ENCODE measurements around the gene MEF2A. TPM values are rescaled to one million over a fixed set of nuclear protein-coding genes. Genes with fewer than 3 reads are reported as not detected.

Gene MEF2A
- total RNA-seq, 1 experiment from 2014 or later = 29.6 TPM

DNA sequence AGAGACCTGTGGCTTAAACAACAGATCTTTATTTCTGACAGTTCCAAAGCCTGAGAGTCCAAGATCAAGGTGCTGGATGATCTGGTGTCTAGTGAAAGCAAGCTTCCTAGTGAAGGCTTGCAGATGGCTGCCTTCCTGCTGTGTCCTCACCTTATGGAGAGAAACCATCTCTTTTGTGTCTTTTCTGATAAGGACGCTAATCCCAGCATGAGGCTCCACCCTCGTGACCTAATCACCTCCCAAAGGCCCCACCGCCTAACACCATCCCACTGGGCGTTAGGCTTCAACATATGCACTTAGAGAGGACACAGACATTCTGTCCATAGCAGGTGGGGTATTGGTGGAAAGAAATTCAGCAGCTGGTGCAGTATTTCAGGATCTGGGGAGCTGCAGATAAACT, 187.3 kb downstream of the MEF2A start:
- no peak overlapping the region for H3K9ac ChIP-seq (ENCODE audit: low read length)
- ATAC-seq (no peak), DNase-seq (ENCODE audit: low read depth, low spot score) (no peak)
- no peak overlapping the region for H3K4me3 ChIP-seq (replicated peaks in 1 of 2; ENCODE audit: low read depth in 1 of 2, low read length in 2 of 2)
- no peaks in the 10 kb centered on the region for H3K79me2 ChIP-seq (ENCODE audit: insufficient read depth, low read length)
- ChIA-PET CTCF (no interaction called here), POLR2A (no interaction called here), RAD21 (ENCODE audit: low non-redundant PET in 1 of 2, low total read pairs in 2 of 2, uncharacterized antibody in 2 of 2, unreplicated experiment in 2 of 2) (no interaction called here)
- intact Hi-C loops (cut with micrococcal nuclease) = loop anchor here (10.0 kb wide), 1 partner anchor 648 kb away; the partner anchor contains the start of gene SYNM
- H3K27ac ChIP-seq (ENCODE audit: low read depth, low read length) = no peak overlapping the region
- no peak overlapping the region for H3K4me2 ChIP-seq (ENCODE audit: low read length)
- no TSS peak for BruUV-seq (replicated peaks)
- H3K9me2 ChIP-seq (ENCODE audit: insufficient read depth) = no peaks in the 10 kb centered on the region
- no peak overlapping the region for H2AFZ ChIP-seq (ENCODE audit: low read depth, low read length, poor library complexity, severe bottlenecking)
- H3K9me3 ChIP-seq (ENCODE audit: control insufficient read depth in 1 of 2, insufficient read depth in 1 of 2, low read depth in 1 of 2, low read length in 2 of 2) = no peaks in the 10 kb centered on the region
- TF ChIP-seq ZBTB33 (IDR thresholded peaks at IDR 0.05; ENCODE audit: extremely low read depth, insufficient replicate concordance, low read length) = no peak
- no peak for TF ChIP-seq ATF3 (IDR thresholded peaks at IDR 0.05)
- no peak for TF ChIP-seq ELF1 (IDR thresholded peaks at IDR 0.05; ENCODE audit: borderline replicate concordance, low read depth)
- TF ChIP-seq FOSL1 (IDR thresholded peaks at IDR 0.05; ENCODE audit: low read depth) = no peak
- no peak for TF ChIP-seq JUND (IDR thresholded peaks at IDR 0.05)
- TF ChIP-seq CBX3 (IDR thresholded peaks at IDR 0.05; ENCODE audit: low read depth) = no peak
- no peak for TF ChIP-seq ZNF274 (IDR thresholded peaks at IDR 0.05; ENCODE audit: low read depth, low read length)
- TF ChIP-seq SRF (IDR thresholded peaks at IDR 0.05; ENCODE audit: low read depth) = no peak
- no peak for TF ChIP-seq SP1 (IDR thresholded peaks at IDR 0.05; ENCODE audit: low read depth)
- TF ChIP-seq MAX (IDR thresholded peaks at IDR 0.05) = no peak
- TF ChIP-seq, protein P1, sequence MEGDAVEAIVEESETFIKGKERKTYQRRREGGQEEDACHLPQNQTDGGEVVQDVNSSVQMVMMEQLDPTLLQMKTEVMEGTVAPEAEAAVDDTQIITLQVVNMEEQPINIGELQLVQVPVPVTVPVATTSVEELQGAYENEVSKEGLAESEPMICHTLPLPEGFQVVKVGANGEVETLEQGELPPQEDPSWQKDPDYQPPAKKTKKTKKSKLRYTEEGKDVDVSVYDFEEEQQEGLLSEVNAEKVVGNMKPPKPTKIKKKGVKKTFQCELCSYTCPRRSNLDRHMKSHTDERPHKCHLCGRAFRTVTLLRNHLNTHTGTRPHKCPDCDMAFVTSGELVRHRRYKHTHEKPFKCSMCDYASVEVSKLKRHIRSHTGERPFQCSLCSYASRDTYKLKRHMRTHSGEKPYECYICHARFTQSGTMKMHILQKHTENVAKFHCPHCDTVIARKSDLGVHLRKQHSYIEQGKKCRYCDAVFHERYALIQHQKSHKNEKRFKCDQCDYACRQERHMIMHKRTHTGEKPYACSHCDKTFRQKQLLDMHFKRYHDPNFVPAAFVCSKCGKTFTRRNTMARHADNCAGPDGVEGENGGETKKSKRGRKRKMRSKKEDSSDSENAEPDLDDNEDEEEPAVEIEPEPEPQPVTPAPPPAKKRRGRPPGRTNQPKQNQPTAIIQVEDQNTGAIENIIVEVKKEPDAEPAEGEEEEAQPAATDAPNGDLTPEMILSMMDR (IDR thresholded peaks at IDR 0.05 in 2 of 3, conservative IDR thresholded peaks at IDR 0.05 in 1 of 3; ENCODE audit: borderline replicate concordance in 1 of 3, insufficient read depth in 1 of 3, low read depth in 2 of 3, low read length in 2 of 3) = no peak
- H3K4me1 ChIP-seq (ENCODE audit: control insufficient read depth in 1 of 2, insufficient read depth in 2 of 2, low read length in 2 of 2) = no peaks in the 10 kb centered on the region; a peak in 1 of 4 replicates
- H3K36me3 ChIP-seq (ENCODE audit: control insufficient read depth in 1 of 2, insufficient read depth in 2 of 2, low read length in 2 of 2) = no peaks in the 10 kb centered on the region
- no peaks in the 10 kb centered on the region for H3K27me3 ChIP-seq (ENCODE audit: insufficient read depth, low read length)
- no peaks in the 10 kb centered on the region for H4K20me1 ChIP-seq (ENCODE audit: insufficient read depth)
